A549 (cell line): Measurements from ENCODE around the gene OR52W1. TPM values are rescaled to one million over a fixed set of nuclear protein-coding genes. Genes with fewer than 3 reads are reported as not detected.
A peak's percentile ranks its signal among the peaks of the same experiment; 100 is the strongest.

Source experiments
- ATAC-seq, 2 experiments: fragments of 200-7000 bp in 1 of 2; fragments of >200 bp in 1 of 2; cut with Nextera tagmentation in 1 of 2; cut with Tn5 transposase in 1 of 2; 3 replicates each; pipeline versions ENCODE4 v1.8.0 to v1.9.1; 2018 to 2020; ENCODE audit warnings: mild to moderate bottlenecking in 1 of 2, moderate library complexity in 1 of 2
- CTCF ChIA-PET: fragments of 300-600 bp; sonication (Branson Sonifier 250); formaldehyde crosslinking; extraction: SDS; loops from one replicate; lab custom pipeline; 2021; ENCODE audit warnings: antibody characterized with exemption, inconsistent platforms; lab: Yijun Ruan, JAX
- POLR2A ChIA-PET: fragments of 350-600 bp; formaldehyde crosslinking; extraction: SDS; loops from one replicate; lab custom pipeline; 2021; ENCODE audit warnings: antibody characterized with exemption, inconsistent platforms; lab: Yijun Ruan, JAX
- DNase-seq, 2 experiments: peaks; one replicate each; pipeline versions ENCODE4 v3.0.0 to v3.0.0-alpha.2; 2011 to 2016; ENCODE audit warnings: low read depth in 1 of 2, low spot score in 1 of 2
- FAIRE-seq: peaks from 2 replicates; lab custom pipeline; 2011; peaks lifted over from hg19 to GRCh38; lab: Jason Lieb, UNC
- H3K27ac ChIP-seq, 2 experiments: fragments of >200 bp; sonication (Bioruptor Twin); formaldehyde crosslinking; 3 replicates each; pipeline ENCODE4 v1.5.1; 2016 to 2017
- H3K4me1 ChIP-seq: fragments of >200 bp; sonication (Bioruptor Twin); formaldehyde crosslinking; 3 replicates; pipeline ENCODE4 v1.6.1; 2016
- H3K4me2 ChIP-seq: fragments of >200 bp; sonication (Bioruptor Twin); formaldehyde crosslinking; 3 replicates; pipeline ENCODE4 v1.6.1; 2016
- H3K4me3 ChIP-seq: fragments of >200 bp; sonication (Bioruptor Twin); formaldehyde crosslinking; 3 replicates; pipeline ENCODE4 v1.5.1; 2016
- H3K9me3 ChIP-seq: fragments of >200 bp; sonication (Bioruptor Twin); formaldehyde crosslinking; 3 replicates; pipeline ENCODE4 v1.6.1; 2016
- ATOH8 ChIP-seq: fragments of 250-450 bp; sonication (Bioruptor Pico); IDR thresholded peaks from 2 replicates; pipeline ENCODE4 v1.5.0; 2020; ENCODE audit warnings: low read depth, mild to moderate bottlenecking, moderate library complexity
- CBX2 ChIP-seq: fragments of 200-600 bp; sonication (generic); IDR thresholded peaks from 2 replicates; pipeline ENCODE4 v1.6.1; 2016; ENCODE audit warnings: low read depth, mild to moderate bottlenecking, borderline replicate concordance
- CHD2 ChIP-seq: fragments of 150-350 bp; IDR thresholded peaks from 2 replicates; pipeline ENCODE4 v1.6.1; 2014; ENCODE audit warnings: low read length; ENCODE audit not compliant: partially characterized antibody
- CTCF ChIP-seq: fragments of >200 bp; sonication (Bioruptor Twin); formaldehyde crosslinking; IDR thresholded peaks from 3 replicates; pipeline ENCODE4 v1.5.1; 2016
- ELK1 ChIP-seq: fragments of 150-350 bp; IDR thresholded peaks from 2 replicates; pipeline ENCODE4 v1.6.1; 2014; ENCODE audit warnings: low read depth, mild to moderate bottlenecking, low read length
- ESRRA ChIP-seq: fragments of 150-350 bp; IDR thresholded peaks from 2 replicates; pipeline ENCODE4 v1.6.1; 2014; ENCODE audit warnings: mild to moderate bottlenecking, low read length, borderline replicate concordance
- FOSL2 ChIP-seq, 2 experiments: fragments of 450-650 bp in 1 of 2; fragments of >200 bp in 1 of 2; sonication (Bioruptor Twin) in 1 of 2; formaldehyde crosslinking; IDR thresholded peaks; 2 replicates each; pipeline versions ENCODE4 v1.5.0 to v1.6.1; 2016 to 2020; ENCODE audit warnings: mild to moderate bottlenecking in 1 of 2, moderate library complexity in 1 of 2
- FOXS1 ChIP-seq: fragments of 250-450 bp; sonication (Bioruptor Pico); IDR thresholded peaks from 2 replicates; pipeline ENCODE4 v1.5.0; 2020; ENCODE audit warnings: mild to moderate bottlenecking, moderate library complexity
- JUN ChIP-seq, 2 experiments: fragments of >200 bp; sonication (Bioruptor Twin); formaldehyde crosslinking; IDR thresholded peaks; 2 replicates in 1 of 2; 3 replicates in 1 of 2; pipeline ENCODE4 v1.6.1; 2016 to 2017
- KDM1A ChIP-seq: fragments of 200-600 bp; sonication (generic); IDR thresholded peaks from 2 replicates; pipeline ENCODE4 v1.6.1; 2016; ENCODE audit warnings: low read depth, mild to moderate bottlenecking
- NFE2L2 ChIP-seq: fragments of 150-350 bp; conservative IDR thresholded peaks from 2 replicates; pipeline ENCODE4 v1.6.1; 2014; ENCODE audit warnings: low read length
- PBX3 ChIP-seq: IDR thresholded peaks from 2 replicates; pipeline ENCODE4 v1.6.1; 2012
- PHF8 ChIP-seq: fragments of 200-600 bp; sonication (generic); IDR thresholded peaks from 2 replicates; pipeline ENCODE4 v1.6.1; 2016; ENCODE audit warnings: low read depth, mild to moderate bottlenecking, antibody characterized with exemption, moderate library complexity, borderline replicate concordance
- POLR2AphosphoS2 ChIP-seq: conservative IDR thresholded peaks from 2 replicates; pipeline ENCODE4 v1.6.1; 2012; ENCODE audit warnings: low read length, improper control_type of control experiment, inconsistent platforms
- RAD21 ChIP-seq, 2 experiments: fragments of >200 bp in 1 of 2; sonication (Bioruptor Twin) in 1 of 2; formaldehyde crosslinking in 1 of 2; IDR thresholded peaks in 1 of 2; conservative IDR thresholded peaks in 1 of 2; 2 replicates in 1 of 2; 3 replicates in 1 of 2; pipeline ENCODE4 v1.6.1; 2012 to 2018; ENCODE audit warnings: inconsistent platforms in 1 of 2
- RCOR1 ChIP-seq: fragments of 150-350 bp; IDR thresholded peaks from 2 replicates; pipeline ENCODE4 v1.6.1; 2014; ENCODE audit warnings: antibody characterized with exemption, low read length, low read depth
- REST ChIP-seq: fragments of 200-600 bp; sonication (generic); IDR thresholded peaks from 2 replicates; pipeline ENCODE4 v1.6.1; 2016; ENCODE audit warnings: antibody characterized with exemption, mild to moderate bottlenecking, moderate library complexity
- SREBF2 ChIP-seq: fragments of 450-650 bp; IDR thresholded peaks from 2 replicates; pipeline ENCODE4 v1.6.1; 2014; ENCODE audit warnings: mild to moderate bottlenecking, moderate library complexity
- ZNF302 ChIP-seq: fragments of 250-450 bp; sonication (Bioruptor Pico); IDR thresholded peaks from 2 replicates; pipeline ENCODE4 v1.9.0; 2021; ENCODE audit warnings: inconsistent platforms, mild to moderate bottlenecking, moderate library complexity
- polyA plus RNA-seq, 4 experiments: library from polyadenylated mRNA; depleted of rRNA in 3 of 4; stranded (reverse); fragments of >200 nt; fragmentation: RNase III in 1 of 4; extraction: RNeasy Plus Mini Kit Qiagen cat#74134 plus additional on column Dnase treatment in 1 of 4; gene quantifications; 2 replicates in 3 of 4; 3 replicates in 1 of 4; pipeline ENCODE4 v1.2.3, GENCODE V29; 2011 to 2017

Gene OR52W1
- polyA plus RNA-seq, 2 of the 4 experiments (the other 2 are of a cell fraction), result not detected

GRCh38 chr11:6232899-6233298, 33.9 kb downstream of the OR52W1 start:
- peaks cover 11% of the 10 kb centered on the region; the same call in 2 of the 3 replicates for H3K4me1 ChIP-seq
- POLR2A ChIA-PET, result no interaction called here
- FAIRE-seq (no peak), DNase-seq (no peak), ATAC-seq (no peak)
- no peaks in the 10 kb centered on the region for H3K9me3 ChIP-seq
- no peak for TF ChIP-seq PHF8
- TF ChIP-seq ESRRA, result no peak
- no peak for TF ChIP-seq REST
- TF ChIP-seq JUN (IDR thresholded peaks at IDR 0.05), result no peak
- TF ChIP-seq ZNF302, result no peak
- TF ChIP-seq NFE2L2, result no peak
- no peak for TF ChIP-seq CBX2
- no peak for TF ChIP-seq ELK1
- no peak for TF ChIP-seq SREBF2
- TF ChIP-seq RCOR1, result no peak
- TF ChIP-seq CTCF, result no peak
- no peak for TF ChIP-seq FOXS1 (CRISPR knock-in tag)
- no peak for TF ChIP-seq ATOH8 (CRISPR knock-in tag)
- no peak for TF ChIP-seq KDM1A
- no peak for TF ChIP-seq POLR2AphosphoS2
- no peak for TF ChIP-seq PBX3
- TF ChIP-seq RAD21 (conservative IDR thresholded peaks at IDR 0.05 in 1 of 2, IDR thresholded peaks at IDR 0.05 in 1 of 2), result no peak
- TF ChIP-seq CHD2, result no peak
- no peak for TF ChIP-seq FOSL2 (IDR thresholded peaks at IDR 0.05)
- TF ChIP-seq FOSL2 (CRISPR knock-in tag; IDR thresholded peaks at IDR 0.05), result no peak
- H3K4me3 ChIP-seq, result no peak overlapping the region
- no peak overlapping the region for H3K27ac ChIP-seq
- CTCF ChIA-PET, result interaction anchor here (1.3 kb wide), 1 partner anchor 18 kb away, joined by 3 read pairs; no protein-coding TSS in a partner anchor
- peak overlapping the region; percentile 95 for H3K4me2 ChIP-seq
